ENCODE results near the gene ENO1. TPM values are rescaled to one million over a fixed set of nuclear protein-coding genes. Genes with fewer than 3 reads are reported as not detected.

Gene ENO1
- total and polyA plus RNA-seq, 9 of the 15 experiments (the other 6 are each of a cell fraction or from before 2014, with no cell fraction given), result 2,249 to 7,472 (median 2,868) TPM

GRCh38 chr1:8845104-8846097, 33.1 kb downstream of the ENO1 start:
- H3K27me3 ChIP-seq (ENCODE audit: control insufficient read depth in 2 of 2, insufficient read depth in 2 of 2, low read length in 2 of 2), result no peaks in the 10 kb centered on the region
- ChIA-PET POLR2A (interaction anchor here (0.6 to 7.7 kb wide), 11 partner anchors 9 to 114 kb away, joined by 3 to 99 read pairs (median 4); partner anchors contain the start of gene ENO1), CTCF (ENCODE audit: low intra/inter-chr PET ratio) (interaction anchor here (0.9 kb wide), 1 partner anchor 284 kb away, joined by 3 read pairs; no protein-coding TSS in a partner anchor)
- FAIRE-seq (peak; percentile 57), DNase-seq (ENCODE audit: extremely low read depth in 1 of 4, low spot score in 3 of 4) (peak; percentile 35 to 54 (median 47)), ATAC-seq (peak; percentile 63)
- no peaks in the 10 kb centered on the region for H3K9me1 ChIP-seq (ENCODE audit: control insufficient read depth, insufficient read depth, low read length)
- no TSS peak for BruUV-seq (replicated peaks)
- no peaks in the 10 kb centered on the region for H3K36me3 ChIP-seq (ENCODE audit: control insufficient read depth, insufficient read depth, low read length)
- in situ Hi-C loops (cut with MboI) (no loop called here), intact Hi-C loops (cut with micrococcal nuclease) (loop anchor here (5.0 kb wide), 1 partner anchor 118 kb away; no protein-coding TSS in a partner anchor)
- H3K27ac ChIP-seq (ENCODE audit: extremely low read depth, low read depth, low read length), result no peak overlapping the region
- peak overlapping the region in 1 of 2 experiments; percentile 75; a peak in 2 of 4 replicates for H3K9ac ChIP-seq (ENCODE audit: insufficient read depth in 1 of 2, low read depth in 2 of 2, low read length in 2 of 2)
- no peaks in the 10 kb centered on the region for H3K9me3 ChIP-seq (replicated peaks; ENCODE audit: control insufficient read depth, insufficient read depth, low read depth, low read length)
- H4K20me1 ChIP-seq (replicated peaks; ENCODE audit: control insufficient read depth, insufficient read depth, low read length), result no peaks in the 10 kb centered on the region
- no peak overlapping the region for H3K4me3 ChIP-seq
- H3K4me1 ChIP-seq (replicated peaks in 1 of 2; ENCODE audit: control insufficient read depth in 2 of 2, insufficient read depth in 2 of 2, low read length in 2 of 2), result peaks cover 7 to 20% of the 10 kb centered on the region in 2 experiments; a peak in 4 of 5 replicates
- no peaks in the 10 kb centered on the region for H3K79me2 ChIP-seq (ENCODE audit: control insufficient read depth, insufficient read depth, low read length)
- peak overlapping the region; percentile 42 for H2AFZ ChIP-seq (ENCODE audit: low read depth, low read length)
- WGBS (ENCODE audit: insufficient coverage, low coverage, missing lambda C conversion rate), result 36% methylated on average over 21 of the region's 21 CpGs
- H3K4me2 ChIP-seq (ENCODE audit: insufficient read depth, low read length), result peak overlapping the region; percentile 31
- TF ChIP-seq JUND (IDR thresholded peaks at IDR 0.05; ENCODE audit: borderline replicate concordance, low read depth, low read length) (peak; percentile 47; the same call in 1 of the 2 replicates), JUND (tag; IDR thresholded peaks at IDR 0.05; ENCODE audit: borderline replicate concordance, low read depth, low read length) (no peak), CEBPB (tag; IDR thresholded peaks at IDR 0.05) (no peak), RAD51 (IDR thresholded peaks at IDR 0.05; ENCODE audit: borderline replicate concordance, low read depth) (peak; percentile 63), ETV5 (CRISPR knock-in tag; IDR thresholded peaks at IDR 0.05; ENCODE audit: low read depth) (no peak), GATA2 (CRISPR knock-in tag; IDR thresholded peaks at IDR 0.05) (peak; percentile 71), KDM1A (IDR thresholded peaks at IDR 0.05) (peak; percentile 71 to 77), CHD4 (IDR thresholded peaks at IDR 0.05; ENCODE audit: insufficient read depth, insufficient replicate concordance, low read depth, low read length, poor library complexity, severe bottlenecking) (peak; percentile 55)
- TF ChIP-seq, protein P1, sequence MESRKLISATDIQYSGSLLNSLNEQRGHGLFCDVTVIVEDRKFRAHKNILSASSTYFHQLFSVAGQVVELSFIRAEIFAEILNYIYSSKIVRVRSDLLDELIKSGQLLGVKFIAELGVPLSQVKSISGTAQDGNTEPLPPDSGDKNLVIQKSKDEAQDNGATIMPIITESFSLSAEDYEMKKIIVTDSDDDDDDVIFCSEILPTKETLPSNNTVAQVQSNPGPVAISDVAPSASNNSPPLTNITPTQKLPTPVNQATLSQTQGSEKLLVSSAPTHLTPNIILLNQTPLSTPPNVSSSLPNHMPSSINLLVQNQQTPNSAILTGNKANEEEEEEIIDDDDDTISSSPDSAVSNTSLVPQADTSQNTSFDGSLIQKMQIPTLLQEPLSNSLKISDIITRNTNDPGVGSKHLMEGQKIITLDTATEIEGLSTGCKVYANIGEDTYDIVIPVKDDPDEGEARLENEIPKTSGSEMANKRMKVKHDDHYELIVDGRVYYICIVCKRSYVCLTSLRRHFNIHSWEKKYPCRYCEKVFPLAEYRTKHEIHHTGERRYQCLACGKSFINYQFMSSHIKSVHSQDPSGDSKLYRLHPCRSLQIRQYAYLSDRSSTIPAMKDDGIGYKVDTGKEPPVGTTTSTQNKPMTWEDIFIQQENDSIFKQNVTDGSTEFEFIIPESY (CRISPR knock-in tag; IDR thresholded peaks at IDR 0.05), result 0 out of 2 replicates have a peak, but pooled peaks have one; percentile 24
